ENCODE data around the gene TBC1D30. TPM values are rescaled to one million over a fixed set of nuclear protein-coding genes. Genes with fewer than 3 reads are reported as not detected.

Gene TBC1D30
- total RNA-seq, 1 experiment from 2014 or later: 10.8 TPM

DNA sequence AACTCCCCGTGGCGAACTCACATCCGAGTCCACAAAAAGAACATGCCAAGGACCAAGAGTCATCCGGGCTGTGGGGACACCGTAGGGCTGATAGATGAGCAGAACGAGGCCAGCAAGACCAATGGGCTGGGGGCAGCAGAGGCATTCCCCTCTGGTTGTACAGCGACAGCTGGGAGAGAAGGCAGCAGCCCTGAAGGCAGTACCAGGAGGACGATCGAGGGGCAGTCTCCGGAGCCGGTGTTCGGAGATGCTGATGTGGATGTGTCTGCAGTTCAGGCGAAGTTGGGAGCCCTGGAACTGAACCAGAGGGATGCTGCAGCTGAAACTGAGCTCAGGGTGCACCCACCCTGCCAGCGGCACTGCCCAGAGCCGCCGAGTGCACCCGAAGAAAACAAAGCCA is 50.7 kb downstream of the TBC1D30 start:
- BruUV-seq (replicated peaks): no TSS peak
- no peaks in the 10 kb centered on the region; the same call in 1 of the 2 replicates for H3K36me3 ChIP-seq (ENCODE audit: control insufficient read depth, insufficient read depth, low read length)
- H3K27me3 ChIP-seq (replicated peaks; ENCODE audit: control insufficient read depth, insufficient read depth, low read length): no peaks in the 10 kb centered on the region
- ChIA-PET POLR2A (no interaction called here), CTCF (no interaction called here)
- Mint-ChIP-seq H3K4me1 (ENCODE audit: low read depth, unreplicated experiment) (no peaks in the 10 kb centered on the region), H3K27me3 (ENCODE audit: insufficient read depth, unreplicated experiment) (no peaks in the 10 kb centered on the region), H3K4me3 (ENCODE audit: unreplicated experiment) (no peak overlapping the region), H3K9me3 (ENCODE audit: unreplicated experiment) (no peaks in the 10 kb centered on the region), H3K36me3 (ENCODE audit: insufficient read depth, unreplicated experiment) (peaks cover 11% of the 10 kb centered on the region), H3K27ac (ENCODE audit: unreplicated experiment) (no peak overlapping the region)
- H3K9me3 ChIP-seq: no peaks in the 10 kb centered on the region
- TF ChIP-seq, protein P1, sequence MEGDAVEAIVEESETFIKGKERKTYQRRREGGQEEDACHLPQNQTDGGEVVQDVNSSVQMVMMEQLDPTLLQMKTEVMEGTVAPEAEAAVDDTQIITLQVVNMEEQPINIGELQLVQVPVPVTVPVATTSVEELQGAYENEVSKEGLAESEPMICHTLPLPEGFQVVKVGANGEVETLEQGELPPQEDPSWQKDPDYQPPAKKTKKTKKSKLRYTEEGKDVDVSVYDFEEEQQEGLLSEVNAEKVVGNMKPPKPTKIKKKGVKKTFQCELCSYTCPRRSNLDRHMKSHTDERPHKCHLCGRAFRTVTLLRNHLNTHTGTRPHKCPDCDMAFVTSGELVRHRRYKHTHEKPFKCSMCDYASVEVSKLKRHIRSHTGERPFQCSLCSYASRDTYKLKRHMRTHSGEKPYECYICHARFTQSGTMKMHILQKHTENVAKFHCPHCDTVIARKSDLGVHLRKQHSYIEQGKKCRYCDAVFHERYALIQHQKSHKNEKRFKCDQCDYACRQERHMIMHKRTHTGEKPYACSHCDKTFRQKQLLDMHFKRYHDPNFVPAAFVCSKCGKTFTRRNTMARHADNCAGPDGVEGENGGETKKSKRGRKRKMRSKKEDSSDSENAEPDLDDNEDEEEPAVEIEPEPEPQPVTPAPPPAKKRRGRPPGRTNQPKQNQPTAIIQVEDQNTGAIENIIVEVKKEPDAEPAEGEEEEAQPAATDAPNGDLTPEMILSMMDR (IDR thresholded peaks at IDR 0.05; ENCODE audit: insufficient read depth in 1 of 2, low read depth in 1 of 2, low read length in 1 of 2, severe bottlenecking in 1 of 2, unreplicated experiment in 1 of 2): no peak
- DNase-seq: no peak
- intact Hi-C loops (cut with micrococcal nuclease; ENCODE audit: unreplicated experiment): no loop called here
- H3K4me3 ChIP-seq (ENCODE audit: low read depth, low read length): no peak overlapping the region
- H3K4me1 ChIP-seq: no peaks in the 10 kb centered on the region

DNA sequence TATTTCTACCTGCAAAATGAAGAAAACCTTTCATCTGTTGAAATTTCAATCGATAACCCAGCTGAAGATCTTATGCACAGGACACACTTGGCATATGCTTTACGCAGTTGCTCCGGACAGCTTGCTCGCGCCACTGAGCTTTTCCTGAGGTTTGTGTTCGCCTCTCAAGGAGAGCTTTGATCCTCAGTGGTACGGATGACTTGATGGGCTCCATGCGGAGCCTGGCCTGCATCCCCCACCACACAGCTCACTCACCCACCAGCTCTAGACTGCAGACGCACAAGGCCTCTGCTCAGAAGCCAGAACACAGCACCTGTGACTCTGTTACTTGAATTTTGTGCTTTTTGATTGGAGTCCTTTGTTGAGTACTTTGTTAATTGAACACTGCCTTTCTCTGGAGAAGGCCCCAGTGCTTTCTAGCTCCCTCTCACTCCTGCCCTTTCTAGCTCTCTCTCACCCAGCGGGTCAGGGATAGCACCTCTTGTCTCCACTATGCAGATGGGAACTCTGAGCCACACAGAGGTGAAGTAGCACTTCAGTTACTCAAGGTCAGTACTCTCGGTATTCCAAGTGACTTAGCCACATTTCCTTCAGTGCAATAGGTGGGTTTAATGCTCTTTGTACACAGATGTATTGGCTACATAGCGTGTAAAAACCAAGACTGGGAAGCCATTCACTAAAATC is 52.1 kb downstream of the TBC1D30 start:
- ChIA-PET CTCF (no interaction called here), POLR2A (interaction anchor here (0.5 kb wide), 1 partner anchor 8 kb away, joined by 4 read pairs; no protein-coding TSS in a partner anchor)

DNA sequence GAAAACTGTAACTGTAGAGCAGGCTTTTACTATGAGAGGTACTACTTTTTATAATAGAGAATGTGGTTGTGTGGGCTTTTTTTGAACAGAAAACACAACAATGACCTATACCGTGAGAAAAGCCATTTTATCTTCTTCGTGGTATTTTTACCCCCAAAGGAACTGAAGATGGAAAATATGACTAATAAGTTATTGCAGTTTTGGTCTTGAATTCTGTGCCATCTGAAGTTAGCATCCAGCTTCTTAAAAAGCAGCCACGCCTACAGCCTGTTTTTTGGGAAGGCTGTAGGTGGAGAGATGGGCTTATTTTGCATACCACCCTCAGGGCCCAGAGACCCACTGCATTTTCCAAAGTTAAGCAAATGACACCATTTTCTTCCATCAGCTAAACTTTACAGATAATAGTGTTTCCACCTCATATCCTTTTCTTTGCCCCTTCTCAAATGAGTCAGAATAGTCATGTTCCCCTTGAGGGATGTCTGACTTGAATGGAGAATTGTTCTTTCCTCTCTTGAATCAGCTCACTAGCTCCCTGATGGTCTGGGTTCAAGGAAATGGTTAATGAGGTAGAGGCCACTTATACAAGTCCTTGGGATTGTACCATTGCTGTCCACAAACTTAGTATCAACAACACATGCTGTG is 53.0 kb downstream of the TBC1D30 start:
- DNase-seq: no peak
- POLR2A ChIA-PET: interaction anchor here (0.5 kb wide), 1 partner anchor 9 kb away, joined by 4 read pairs; no protein-coding TSS in a partner anchor
- peaks cover 7% of the 10 kb centered on the region for H3K4me1 Mint-ChIP-seq (ENCODE audit: low read depth, unreplicated experiment)
- H3K4me3 Mint-ChIP-seq (ENCODE audit: unreplicated experiment): no peak overlapping the region
- peaks cover 15% of the 10 kb centered on the region for H3K36me3 Mint-ChIP-seq (ENCODE audit: insufficient read depth, unreplicated experiment)
- no peaks in the 10 kb centered on the region; the same call in 1 of the 2 replicates for H3K36me3 ChIP-seq (ENCODE audit: control insufficient read depth, insufficient read depth, low read length)
- TF ChIP-seq, protein P1 (IDR thresholded peaks at IDR 0.05; ENCODE audit: insufficient read depth in 1 of 2, low read depth in 1 of 2, low read length in 1 of 2, severe bottlenecking in 1 of 2, unreplicated experiment in 1 of 2): no peak
- H3K27me3 ChIP-seq (replicated peaks; ENCODE audit: control insufficient read depth, insufficient read depth, low read length): no peaks in the 10 kb centered on the region
- H3K4me3 ChIP-seq (ENCODE audit: low read depth, low read length): no peak overlapping the region
- no peak overlapping the region for H3K27ac Mint-ChIP-seq (ENCODE audit: unreplicated experiment)
- H3K4me1 ChIP-seq: no peaks in the 10 kb centered on the region
- H3K27me3 Mint-ChIP-seq (ENCODE audit: insufficient read depth, unreplicated experiment): no peaks in the 10 kb centered on the region
- H3K9me3 ChIP-seq: no peaks in the 10 kb centered on the region
- H3K9me3 Mint-ChIP-seq (ENCODE audit: unreplicated experiment): no peaks in the 10 kb centered on the region
- CTCF ChIA-PET: no interaction called here
- intact Hi-C loops (cut with micrococcal nuclease; ENCODE audit: unreplicated experiment): no loop called here
- BruUV-seq (replicated peaks): no TSS peak

More for the DNA sequence above, 52.1 kb downstream of the TBC1D30 start:
- no peak overlapping the region for H3K4me3 ChIP-seq (ENCODE audit: low read depth, low read length)
- H3K9me3 Mint-ChIP-seq (ENCODE audit: unreplicated experiment): no peaks in the 10 kb centered on the region
- H3K27me3 Mint-ChIP-seq (ENCODE audit: insufficient read depth, unreplicated experiment): no peaks in the 10 kb centered on the region
- no peak overlapping the region for H3K27ac Mint-ChIP-seq (ENCODE audit: unreplicated experiment)
- no peak overlapping the region for H3K4me3 Mint-ChIP-seq (ENCODE audit: unreplicated experiment)
- no peak for DNase-seq
- H3K4me1 Mint-ChIP-seq (ENCODE audit: low read depth, unreplicated experiment): no peaks in the 10 kb centered on the region
- no peaks in the 10 kb centered on the region for H3K27me3 ChIP-seq (replicated peaks; ENCODE audit: control insufficient read depth, insufficient read depth, low read length)
- H3K36me3 Mint-ChIP-seq (ENCODE audit: insufficient read depth, unreplicated experiment): peaks cover 15% of the 10 kb centered on the region
- no peaks in the 10 kb centered on the region for H3K9me3 ChIP-seq
- TF ChIP-seq, protein P1 (IDR thresholded peaks at IDR 0.05; ENCODE audit: insufficient read depth in 1 of 2, low read depth in 1 of 2, low read length in 1 of 2, severe bottlenecking in 1 of 2, unreplicated experiment in 1 of 2): no peak
- no peaks in the 10 kb centered on the region; the same call in 1 of the 2 replicates for H3K36me3 ChIP-seq (ENCODE audit: control insufficient read depth, insufficient read depth, low read length)
- BruUV-seq (replicated peaks): no TSS peak
- no peaks in the 10 kb centered on the region for H3K4me1 ChIP-seq
- intact Hi-C loops (cut with micrococcal nuclease; ENCODE audit: unreplicated experiment): no loop called here

Measured in Caco-2 (cell line).